HG03521 (cell line): ENCODE measurements around the gene PHIP.

ENCODE experiments used
- ATAC-seq: cut with Tn5 transposase; IDR thresholded peaks from one replicate; pipeline ENCODE4 v1.9.1; 2021; ENCODE audit warnings: mild to moderate bottlenecking, moderate library complexity; ENCODE audit not compliant: unreplicated experiment

PHIP gene

GRCh38 chr6:79011940-79012339 is 66.1 kb downstream of the PHIP start:
- ATAC-seq = no peak

- ATAC-seq = no peak
Measured at GRCh38 chr6:79010422-79010821, 67.6 kb downstream of the PHIP start.

- ATAC-seq = no peak
Measured at GRCh38 chr6:79009819-79010218, 68.2 kb downstream of the PHIP start.

DNA sequence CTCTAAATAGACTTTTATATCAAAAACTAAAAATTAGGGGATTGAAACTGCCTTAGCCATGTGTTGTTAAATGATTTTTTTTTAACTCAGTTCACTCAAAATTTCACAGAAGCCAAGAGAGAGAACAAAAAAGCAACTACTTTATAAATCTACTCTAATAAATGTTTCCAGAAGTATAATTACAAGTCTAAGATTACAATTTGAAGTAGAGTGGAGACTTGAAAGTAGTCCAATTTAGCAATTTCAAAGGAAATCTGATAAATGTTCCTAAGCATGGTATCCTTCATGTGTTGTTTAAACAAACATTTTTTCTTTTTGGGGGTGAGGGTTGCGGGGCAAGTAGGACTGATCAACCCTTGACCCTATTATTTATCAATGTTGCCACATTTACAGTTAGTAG is 72.6 kb downstream of the PHIP start:
- ATAC-seq = no peak

DNA sequence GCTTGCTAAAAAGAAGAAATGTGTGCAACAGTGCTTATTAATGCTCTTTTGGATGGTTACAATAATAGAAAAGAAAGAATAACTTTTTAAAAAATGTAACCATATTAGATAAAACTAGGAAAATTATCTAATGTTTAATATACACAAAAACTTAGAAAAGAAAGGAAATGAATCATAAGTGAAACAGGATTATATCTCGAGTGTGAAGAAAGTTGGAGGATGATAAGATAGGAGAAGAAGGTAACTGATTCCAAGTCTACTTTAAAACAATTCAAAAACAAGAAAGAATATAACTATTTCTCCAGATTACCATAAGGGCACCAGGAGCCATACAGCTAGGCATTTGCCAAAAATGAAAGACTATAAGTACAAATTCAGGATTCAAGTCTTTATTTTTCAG is 73.0 kb downstream of the PHIP start:
- no peak for ATAC-seq

DNA sequence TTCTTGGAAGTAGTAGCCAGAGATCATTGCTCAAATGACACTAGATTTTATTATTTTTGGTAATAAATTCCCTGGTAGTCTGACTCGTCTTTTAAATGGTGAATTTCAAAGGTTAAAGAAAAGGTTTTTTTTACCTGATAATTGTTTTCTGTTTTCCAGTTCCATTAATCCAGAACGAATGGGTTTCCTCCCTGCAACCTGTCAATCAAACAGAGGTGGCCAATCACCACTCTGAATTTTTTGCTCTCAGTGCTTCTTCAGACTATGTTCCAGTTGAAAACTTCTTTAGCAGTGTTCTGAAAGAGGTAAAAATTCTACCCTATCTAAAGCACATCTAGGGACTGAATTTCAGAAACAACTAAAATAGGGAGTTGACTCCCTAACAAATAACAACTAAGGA is 73.8 kb downstream of the PHIP start:
- no peak for ATAC-seq

- no peak for ATAC-seq
Measured at GRCh38 chr6:79001415-79001814, 76.6 kb downstream of the PHIP start.

GRCh38 chr6:78999737-79000136 is 78.3 kb downstream of the PHIP start:
- ATAC-seq = no peak

DNA sequence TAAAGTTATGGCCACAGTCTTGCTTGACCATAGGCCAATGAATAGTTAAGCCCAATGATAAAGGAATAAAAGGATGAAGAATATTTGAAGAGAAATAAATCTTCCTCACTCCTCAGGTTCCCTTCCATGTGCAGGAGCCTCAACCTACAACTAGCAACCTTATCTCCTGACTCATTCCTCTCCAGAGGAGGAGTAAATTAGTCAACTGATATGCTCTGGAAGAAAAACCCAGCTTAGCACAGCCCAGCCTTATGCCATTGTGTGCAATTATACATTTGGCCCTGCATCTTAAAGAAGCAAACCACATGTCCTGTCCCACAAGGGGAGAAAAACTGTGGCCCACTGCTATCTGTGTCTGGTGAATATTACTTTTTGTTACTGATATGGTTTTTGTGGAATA is 82.1 kb downstream of the PHIP start:
- ATAC-seq = no peak

- ATAC-seq = no peak
Measured at GRCh38 chr6:78995346-78995745, 82.7 kb downstream of the PHIP start.

GRCh38 chr6:78993955-78994354 is 84.1 kb downstream of the PHIP start:
- ATAC-seq = no peak

DNA sequence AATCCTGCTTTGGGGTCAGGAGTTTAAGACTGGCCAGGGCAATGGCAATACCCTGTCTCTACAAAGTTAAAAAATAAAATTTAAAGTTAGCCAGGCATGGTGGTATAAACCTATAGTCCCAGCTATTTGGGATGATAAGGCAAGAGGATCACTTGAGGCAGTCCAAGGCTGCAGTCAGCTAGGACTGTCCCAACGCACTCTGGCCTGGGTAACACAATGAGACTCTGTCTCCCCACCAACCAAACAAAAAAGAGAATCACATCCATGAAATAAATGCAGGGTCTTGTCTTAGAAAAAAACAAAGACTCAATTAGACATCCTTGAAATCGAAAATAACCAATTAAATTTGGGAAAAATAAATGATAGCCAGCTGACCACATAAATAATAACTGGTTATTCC is 88.9 kb downstream of the PHIP start:
- no peak for ATAC-seq

DNA sequence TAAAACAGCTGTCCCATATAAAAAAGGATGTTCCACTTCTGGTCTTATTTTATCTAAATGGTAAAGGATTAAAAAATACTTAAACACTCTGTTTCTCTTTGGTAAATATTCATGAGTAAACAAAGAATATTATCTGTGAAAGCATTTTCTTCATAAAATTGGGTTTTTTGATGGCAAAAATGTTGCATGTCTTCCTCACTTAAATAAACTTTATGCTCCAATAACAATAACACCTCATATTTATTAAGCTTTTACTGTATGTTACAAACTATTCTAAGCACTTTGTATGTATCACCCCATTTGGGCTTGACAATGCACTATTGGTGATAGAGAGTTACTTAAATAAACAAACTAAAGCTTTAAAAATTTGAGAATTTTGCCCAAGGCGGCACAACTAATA is 91.9 kb downstream of the PHIP start:
- ATAC-seq = no peak

DNA sequence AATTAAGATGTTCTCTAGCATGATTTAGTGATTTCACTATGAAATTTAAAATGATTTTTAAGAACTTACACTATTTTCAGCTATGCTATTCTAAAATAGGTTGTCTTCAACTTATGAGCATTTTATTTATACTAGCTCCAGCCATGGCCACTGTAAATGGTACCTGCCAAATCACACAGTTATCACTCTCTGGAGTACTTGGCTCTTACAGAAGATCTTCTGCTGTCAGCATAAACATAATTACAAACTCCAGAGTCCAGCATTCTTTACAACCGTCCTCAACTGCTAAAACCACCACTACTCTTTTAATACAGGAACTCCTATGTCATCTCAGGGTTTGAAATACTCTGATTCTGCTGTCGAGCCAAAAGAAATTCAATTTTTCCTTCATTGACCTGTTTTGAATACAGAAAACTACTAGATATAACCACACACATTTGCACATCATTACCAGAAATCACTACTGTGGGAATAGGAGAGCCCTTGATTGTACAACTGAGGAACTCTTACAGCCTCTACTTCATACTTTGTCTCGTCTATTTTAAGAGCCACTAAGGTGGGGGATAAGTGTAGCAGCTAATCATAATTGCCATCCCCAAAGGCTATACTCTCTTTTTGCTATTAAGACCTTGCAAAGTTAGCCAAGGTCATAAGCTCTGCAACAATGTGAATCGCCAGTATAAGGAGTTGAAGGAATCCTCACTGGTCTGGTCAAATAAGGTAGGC is 93.7 kb downstream of the PHIP start:
- ATAC-seq = no peak

- ATAC-seq = no peak
Measured at GRCh38 chr6:78967191-78967590, 110.9 kb downstream of the PHIP start.

DNA sequence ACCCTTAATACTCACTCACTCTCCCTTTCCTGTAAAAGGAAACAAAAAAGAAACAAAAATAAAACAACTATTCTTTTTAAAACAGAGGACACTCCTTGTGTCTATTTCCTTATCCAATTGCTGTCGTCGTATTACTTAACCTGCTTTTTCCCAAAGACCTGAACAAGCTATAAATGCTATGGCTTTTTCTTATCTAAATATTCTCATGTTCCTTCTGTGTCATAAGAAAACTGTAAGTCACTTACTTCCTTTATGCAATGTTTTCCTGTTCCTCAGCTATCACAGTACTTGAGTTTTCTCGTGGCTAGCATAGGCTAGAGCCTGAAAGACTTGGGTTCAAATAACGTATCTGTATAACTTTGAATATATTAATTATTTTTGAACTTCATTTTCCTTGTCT is 111.5 kb downstream of the PHIP start:
- ATAC-seq = no peak

- ATAC-seq = no peak
Measured at GRCh38 chr6:78962448-78962847, 115.6 kb downstream of the PHIP start.

DNA sequence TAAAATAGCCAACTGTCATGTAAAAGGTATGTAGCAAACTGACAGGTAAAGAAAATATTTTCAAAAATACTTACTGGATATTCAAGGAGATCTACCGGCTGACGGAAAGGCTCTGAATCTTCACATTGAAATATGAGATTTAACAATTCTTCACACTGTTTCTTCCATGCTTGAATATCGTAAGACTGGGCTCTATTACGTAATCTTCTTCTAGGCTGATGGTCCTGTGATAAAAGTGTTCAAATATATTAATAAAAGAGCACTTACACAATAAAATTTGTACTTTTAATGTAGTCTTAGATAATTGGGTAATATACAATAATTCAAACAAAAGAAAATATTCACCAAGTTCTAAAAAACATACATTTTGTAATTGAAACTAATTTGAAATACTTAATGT is 123.3 kb downstream of the PHIP start:
- no peak for ATAC-seq

GRCh38 chr6:78953798-78954197 is 124.3 kb downstream of the PHIP start:
- ATAC-seq = no peak

GRCh38 chr6:78952362-78952761 is 125.7 kb downstream of the PHIP start:
- ATAC-seq = no peak

DNA sequence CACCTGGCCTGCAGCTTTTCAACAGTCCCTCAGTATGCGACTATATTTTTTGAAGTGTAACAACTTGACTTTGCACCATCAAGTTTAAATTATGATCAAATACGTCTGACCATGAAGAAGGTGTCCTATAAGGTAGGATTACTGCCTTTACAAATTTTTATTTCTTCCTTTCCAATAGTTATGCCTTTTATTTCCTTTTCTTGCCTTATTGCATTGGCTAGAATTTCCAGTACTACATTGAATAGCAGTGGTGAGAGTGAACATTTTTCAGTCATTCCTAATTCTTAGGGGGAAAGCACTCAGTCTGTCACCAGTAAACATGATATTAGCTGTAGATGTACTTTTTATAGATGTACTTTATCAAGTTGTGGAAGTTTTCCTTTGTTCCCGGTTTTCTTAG is 129.3 kb downstream of the PHIP start:
- ATAC-seq = no peak

DNA sequence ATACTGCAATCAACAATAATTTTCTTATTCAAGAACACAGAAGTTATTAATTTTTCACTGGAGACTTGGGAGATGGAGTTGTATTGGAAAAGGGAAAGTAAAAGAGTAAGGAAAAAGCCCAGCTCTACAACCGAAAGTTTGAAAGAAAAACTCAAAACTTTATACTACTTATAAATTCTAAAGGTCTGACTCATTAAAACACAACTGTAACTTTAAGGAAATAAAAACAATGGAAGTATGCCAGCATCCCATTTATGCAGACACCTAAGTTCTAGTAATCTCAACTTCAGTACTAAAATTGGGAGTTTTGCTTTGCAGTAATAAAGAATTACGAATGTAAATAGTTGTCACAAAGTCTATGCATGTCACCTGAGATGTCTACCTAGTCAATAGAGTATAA is 130.1 kb downstream of the PHIP start:
- no peak for ATAC-seq

- no peak for ATAC-seq
Measured at GRCh38 chr6:78947529-78947928, 130.5 kb downstream of the PHIP start.
